ENCODE measurements around the gene SSRP1.

- TF ChIP-seq REST (tag by site-specific recombination; IDR thresholded peaks at IDR 0.05) (no peak), ZNF10 (tag by site-specific recombination; IDR thresholded peaks at IDR 0.05) (no peak), ZNF558 (tag by site-specific recombination; IDR thresholded peaks at IDR 0.05) (no peak), REPIN1 (tag by site-specific recombination; IDR thresholded peaks at IDR 0.05; ENCODE audit: low read depth) (no peak), CTCF (tag by site-specific recombination; IDR thresholded peaks at IDR 0.05) (no peak), GFI1B (tag by site-specific recombination; IDR thresholded peaks at IDR 0.05) (no peak), SALL2 (tag by site-specific recombination; IDR thresholded peaks at IDR 0.05; ENCODE audit: borderline replicate concordance) (no peak), SP2 (tag by site-specific recombination; IDR thresholded peaks at IDR 0.05) (no peak), ZNF664 (tag by site-specific recombination; IDR thresholded peaks at IDR 0.05) (no peak), ZNF518A (tag by site-specific recombination; conservative IDR thresholded peaks at IDR 0.05; ENCODE audit: low read depth) (no peak), ZNF704 (tag by site-specific recombination; IDR thresholded peaks at IDR 0.05) (no peak), ZNF513 (tag by site-specific recombination; IDR thresholded peaks at IDR 0.05) (no peak)
These were observed 32.3 kb downstream of the SSRP1 start for GRCh38 chr11:57303280-57303989.

Measured in HEK293 (cell line).